ENCODE data around the gene MAGEF1.

Gene MAGEF1

GRCh38 chr3:184663756-184664155 is 48.1 kb downstream of the MAGEF1 start:
- DNase-seq: no peak

GRCh38 chr3:184663356-184663755 is 48.5 kb downstream of the MAGEF1 start:
- DNase-seq: no peak

- DNase-seq: no peak
These were observed 49.7 kb downstream of the MAGEF1 start for GRCh38 chr3:184662187-184662586.

GRCh38 chr3:184660931-184661330 is 50.9 kb downstream of the MAGEF1 start:
- no peak for DNase-seq
